Lung (tissue), 12 donors: ENCODE data around the gene APAF1. TPM values are rescaled to one million over a fixed set of nuclear protein-coding genes. Genes with fewer than 3 reads are reported as not detected.

Source experiments
- ATAC-seq: fragments of 200-7000 bp; cut with Tn5 transposase; one replicate; pipeline ENCODE4 v1.9.1; 2020; ENCODE audit warnings: moderate number of reproducible peaks; ENCODE audit not compliant: insufficient read depth, low FRiP score
- DNase-seq, 3 donors: peaks; one replicate each; pipeline ENCODE4 v3.0.0-alpha.2; 2013 to 2017
- H3K27ac ChIP-seq, 2 donors: one replicate each; pipeline ENCODE4 v1.5.1; 2013; ENCODE audit warnings: mild to moderate bottlenecking in 2 of 2, moderate library complexity in 2 of 2, control low read depth in 1 of 2, inconsistent platforms in 1 of 2, low read depth in 1 of 2, low read length in 1 of 2
- H3K27me3 ChIP-seq, 3 donors: one replicate each; pipeline ENCODE4 v1.5.1; 2013; ENCODE audit warnings: low read length in 2 of 3; ENCODE audit not compliant: control insufficient read depth in 3 of 3, insufficient read depth in 3 of 3
- H3K36me3 ChIP-seq, 4 donors: one replicate each; pipeline ENCODE4 v1.5.1; 2013; ENCODE audit warnings: low read length in 4 of 4, mild to moderate bottlenecking in 1 of 4, moderate library complexity in 1 of 4; ENCODE audit not compliant: control insufficient read depth in 4 of 4, insufficient read depth in 4 of 4
- H3K4me1 ChIP-seq, 5 donors: one replicate each; pipeline ENCODE4 v1.5.1; 2013; ENCODE audit warnings: low read length in 5 of 5, mild to moderate bottlenecking in 2 of 5, moderate library complexity in 1 of 5; ENCODE audit not compliant: control insufficient read depth in 5 of 5, insufficient read depth in 5 of 5
- H3K4me3 ChIP-seq: one replicate; pipeline ENCODE4 v1.5.1; 2013; ENCODE audit warnings: mild to moderate bottlenecking, control low read depth, moderate library complexity
- H3K9ac ChIP-seq, 2 donors: one replicate each; pipeline ENCODE4 v1.5.1; 2013; ENCODE audit warnings: low read length in 2 of 2, control low read depth in 1 of 2; ENCODE audit not compliant: insufficient read depth in 1 of 2
- H3K9me3 ChIP-seq, 4 donors: one replicate each; pipeline ENCODE4 v1.5.1; 2013; ENCODE audit warnings: low read length in 3 of 4, mild to moderate bottlenecking in 1 of 4, moderate library complexity in 1 of 4; ENCODE audit not compliant: control insufficient read depth in 4 of 4, insufficient read depth in 3 of 4
- CTCF ChIP-seq: IDR thresholded peaks from 2 replicates; pipeline ENCODE4 v1.5.1; 2012; ENCODE audit warnings: mild to moderate bottlenecking; ENCODE audit errors: control extremely low read depth, extremely low read depth
- WGBS, 2 donors: extraction: QIAGEN DNeasy Blood & Tissue Kit; methylation state at CpG; one replicate each; pipeline ENCODE4 v1.1.7; 2013; 5-methylcytosine and 5-hydroxymethylcytosine counted together
- polyA plus RNA-seq, 2 donors: library from polyadenylated mRNA; stranded (reverse); fragments of 200-250 nt; gene quantifications; one replicate each; pipeline ENCODE4 v1.2.1, GENCODE V29; 2013
- total RNA-seq, 2 donors: library from RNA; depleted of rRNA in 1 of 2; stranded (reverse); fragments of >200 nt in 1 of 2; gene quantifications; one replicate each; pipeline ENCODE4 v1.2.1, GENCODE V29; 2014 to 2021
- donor health status: control.
- donor health status: control.
- donor health status: Bipolar disorder and iron deficiency.
- donor health status: healthy.
- donor health status: DM: yes; HTN: yes; CAD: no.

APAF1 gene
- total and polyA plus RNA-seq, 4 donors: 6.6 to 53.2 (median 13.7) TPM

- H3K9ac ChIP-seq: no peak overlapping the region
- H3K27ac ChIP-seq: no peak overlapping the region
- ATAC-seq (no peak), DNase-seq (peak; percentile 52 to 66 (median 63))
- peaks cover 0 to 10% (median 2%) of the 10 kb centered on the region in 3 donors for H3K27me3 ChIP-seq
- peaks cover 0 to 23% (median 3%) of the 10 kb centered on the region in 5 donors for H3K4me1 ChIP-seq
- peaks cover 0 to 6% (median 0%) of the 10 kb centered on the region in 4 donors for H3K9me3 ChIP-seq
- no peak overlapping the region for H3K4me3 ChIP-seq
- no peaks in the 10 kb centered on the region for H3K36me3 ChIP-seq
- no peak for TF ChIP-seq CTCF
- 93 to 96% methylated on average over 3 of the region's 3 CpGs for WGBS, 2 donors
These were observed 99.6 kb downstream of the APAF1 start for GRCh38 chr12:98744680-98745079.

GRCh38 chr12:98745578-98746391, 100.7 kb downstream of the APAF1 start:
- TF ChIP-seq CTCF: no peak
- no peak overlapping the region for H3K27ac ChIP-seq
- ATAC-seq (no peak), DNase-seq (peak; percentile 52 to 75 (median 57))
- 9 to 10% methylated on average over 54 of the region's 54 CpGs for WGBS, 2 donors
- peaks cover 0 to 23% (median 3%) of the 10 kb centered on the region in 5 donors for H3K4me1 ChIP-seq
- peak overlapping the region; percentile 20 for H3K4me3 ChIP-seq
- H3K9me3 ChIP-seq: peaks cover 0 to under 1% (median 0%) of the 10 kb centered on the region in 4 donors
- H3K27me3 ChIP-seq: peaks cover 0 to 10% (median 2%) of the 10 kb centered on the region in 3 donors
- peak overlapping the region; percentile 8 to 72 for H3K9ac ChIP-seq
- H3K36me3 ChIP-seq: no peaks in the 10 kb centered on the region

- H3K36me3 ChIP-seq: no peaks in the 10 kb centered on the region
- H3K9me3 ChIP-seq: no peaks in the 10 kb centered on the region
- no peak overlapping the region for H3K27ac ChIP-seq
- peaks cover 0 to 15% (median 3%) of the 10 kb centered on the region in 5 donors for H3K4me1 ChIP-seq
- H3K27me3 ChIP-seq: peaks cover 0 to 10% (median 2%) of the 10 kb centered on the region in 3 donors
- H3K4me3 ChIP-seq: no peak overlapping the region
- DNase-seq (no peak), ATAC-seq (no peak)
- WGBS, 2 donors: 86 to 88% methylated on average over 3 of the region's 3 CpGs
- no peak overlapping the region for H3K9ac ChIP-seq
- no peak for TF ChIP-seq CTCF
These were observed 103.4 kb downstream of the APAF1 start for GRCh38 chr12:98748463-98748862.
